ENCODE results near the gene TMEM62. TPM values are rescaled to one million over a fixed set of nuclear protein-coding genes. Genes with fewer than 3 reads are reported as not detected.
"Not testable (repeated sequence)": the region's sequence is repeated elsewhere in the genome, so short reads cannot be mapped to it uniquely, and the experiment has no call there.

TMEM62 gene
- total RNA-seq, 1 experiment from 2014 or later: 17.3 TPM

- not testable (repeated sequence) for H3K27ac ChIP-seq; H3K4me1 ChIP-seq (replicated peaks); H3K27me3 ChIP-seq (replicated peaks); H3K9me3 ChIP-seq (replicated peaks); H3K4me3 ChIP-seq; DNase-seq (ENCODE audit: low read depth in 1 of 2, low spot score in 2 of 2)
- H3K36me3 ChIP-seq: peaks cover 25% of the 10 kb centered on the region
These were observed 64.4 kb downstream of the TMEM62 start for GRCh38 chr15:43197773-43198172.

- not testable (repeated sequence) for H3K4me3 ChIP-seq; H3K27me3 ChIP-seq (replicated peaks); H3K4me1 ChIP-seq (replicated peaks); H3K27ac ChIP-seq; H3K9me3 ChIP-seq (replicated peaks); DNase-seq (ENCODE audit: low read depth in 1 of 2, low spot score in 2 of 2)
- peaks cover 19% of the 10 kb centered on the region for H3K36me3 ChIP-seq
These were observed 65.2 kb downstream of the TMEM62 start for GRCh38 chr15:43198556-43198955.

- Histone ChIP-seq H3K4me3 (no peak overlapping the region), H3K27ac (no peak overlapping the region), H3K4me1 (replicated peaks) (no peaks in the 10 kb centered on the region), H3K36me3 (peaks cover 17% of the 10 kb centered on the region), H3K9me3 (replicated peaks) (no peaks in the 10 kb centered on the region), H3K27me3 (replicated peaks) (no peaks in the 10 kb centered on the region)
- DNase-seq (ENCODE audit: low read depth in 1 of 2, low spot score in 2 of 2): no peak
These were observed 65.6 kb downstream of the TMEM62 start for GRCh38 chr15:43198992-43199391.

- Histone ChIP-seq H3K36me3 (peaks cover 9% of the 10 kb centered on the region), H3K27ac (no peak overlapping the region), H3K4me1 (replicated peaks) (no peaks in the 10 kb centered on the region), H3K4me3 (no peak overlapping the region), H3K9me3 (replicated peaks) (no peaks in the 10 kb centered on the region), H3K27me3 (replicated peaks) (no peaks in the 10 kb centered on the region)
- DNase-seq (ENCODE audit: low read depth in 1 of 2, low spot score in 2 of 2): no peak
These were observed 66.6 kb downstream of the TMEM62 start for GRCh38 chr15:43199945-43200488.

- H3K4me1 ChIP-seq (replicated peaks): no peaks in the 10 kb centered on the region
- no peak overlapping the region for H3K4me3 ChIP-seq
- no peaks in the 10 kb centered on the region for H3K27me3 ChIP-seq (replicated peaks)
- H3K9me3 ChIP-seq (replicated peaks): no peaks in the 10 kb centered on the region
- H3K36me3 ChIP-seq: no peaks in the 10 kb centered on the region
- no peak overlapping the region for H3K27ac ChIP-seq
- DNase-seq (ENCODE audit: low read depth in 1 of 2, low spot score in 2 of 2): peak; percentile 33 to 68
These were observed 70.9 kb downstream of the TMEM62 start for GRCh38 chr15:43204016-43204901.

- DNase-seq (ENCODE audit: low read depth in 1 of 2, low spot score in 2 of 2): no peak
These were observed 72.7 kb downstream of the TMEM62 start for GRCh38 chr15:43206054-43206453.

GRCh38 chr15:43207024-43207423, 73.6 kb downstream of the TMEM62 start:
- H3K27ac ChIP-seq: no peak overlapping the region
- no peaks in the 10 kb centered on the region for H3K36me3 ChIP-seq
- no peaks in the 10 kb centered on the region for H3K4me1 ChIP-seq (replicated peaks)
- no peaks in the 10 kb centered on the region for H3K9me3 ChIP-seq (replicated peaks)
- H3K27me3 ChIP-seq (replicated peaks): no peaks in the 10 kb centered on the region
- no peak for DNase-seq (ENCODE audit: low read depth in 1 of 2, low spot score in 2 of 2)
- no peak overlapping the region for H3K4me3 ChIP-seq

More at GRCh38 chr15:43206054-43206453, 72.7 kb downstream of the TMEM62 start:
- Histone ChIP-seq H3K27me3 (replicated peaks) (no peaks in the 10 kb centered on the region), H3K4me1 (replicated peaks) (no peaks in the 10 kb centered on the region), H3K9me3 (replicated peaks) (no peaks in the 10 kb centered on the region), H3K27ac (no peak overlapping the region), H3K4me3 (no peak overlapping the region), H3K36me3 (no peaks in the 10 kb centered on the region)

- Histone ChIP-seq H3K4me3 (no peak overlapping the region), H3K36me3 (no peaks in the 10 kb centered on the region), H3K27me3 (replicated peaks) (no peaks in the 10 kb centered on the region), H3K4me1 (replicated peaks) (no peaks in the 10 kb centered on the region), H3K27ac (no peak overlapping the region), H3K9me3 (replicated peaks) (no peaks in the 10 kb centered on the region)
- DNase-seq (ENCODE audit: low read depth in 1 of 2, low spot score in 2 of 2): no peak
These were observed 74.9 kb downstream of the TMEM62 start for GRCh38 chr15:43208052-43209002.

GRCh38 chr15:43209059-43209824, 75.9 kb downstream of the TMEM62 start:
- no peaks in the 10 kb centered on the region for H3K9me3 ChIP-seq (replicated peaks)
- no peak for DNase-seq (ENCODE audit: low read depth in 1 of 2, low spot score in 2 of 2)
- no peaks in the 10 kb centered on the region for H3K27me3 ChIP-seq (replicated peaks)
- H3K4me1 ChIP-seq (replicated peaks): no peaks in the 10 kb centered on the region
- H3K27ac ChIP-seq: no peak overlapping the region
- no peak overlapping the region for H3K4me3 ChIP-seq
- H3K36me3 ChIP-seq: no peaks in the 10 kb centered on the region

- no peaks in the 10 kb centered on the region for H3K36me3 ChIP-seq
- no peak for DNase-seq (ENCODE audit: low read depth in 1 of 2, low spot score in 2 of 2)
- no peaks in the 10 kb centered on the region for H3K27me3 ChIP-seq (replicated peaks)
These were observed 76.9 kb downstream of the TMEM62 start for GRCh38 chr15:43210172-43210745.

GRCh38 chr15:43210807-43211206, 77.4 kb downstream of the TMEM62 start:
- no peaks in the 10 kb centered on the region for H3K36me3 ChIP-seq
- H3K27me3 ChIP-seq (replicated peaks): no peaks in the 10 kb centered on the region
- H3K4me3 ChIP-seq: no peak overlapping the region
- DNase-seq (ENCODE audit: low read depth in 1 of 2, low spot score in 2 of 2): no peak
- no peak overlapping the region for H3K27ac ChIP-seq
- H3K4me1 ChIP-seq (replicated peaks): no peaks in the 10 kb centered on the region
- no peaks in the 10 kb centered on the region for H3K9me3 ChIP-seq (replicated peaks)

More at GRCh38 chr15:43210172-43210745, 76.9 kb downstream of the TMEM62 start:
- H3K4me3 ChIP-seq: no peak overlapping the region
- no peak overlapping the region for H3K27ac ChIP-seq
- no peaks in the 10 kb centered on the region for H3K9me3 ChIP-seq (replicated peaks)
- H3K4me1 ChIP-seq (replicated peaks): no peaks in the 10 kb centered on the region

- H3K27me3 ChIP-seq (replicated peaks): no peaks in the 10 kb centered on the region
- H3K4me3 ChIP-seq: no peak overlapping the region
- no peaks in the 10 kb centered on the region for H3K4me1 ChIP-seq (replicated peaks)
- no peak overlapping the region for H3K27ac ChIP-seq
- H3K36me3 ChIP-seq: no peaks in the 10 kb centered on the region
- DNase-seq (ENCODE audit: low read depth in 1 of 2, low spot score in 2 of 2): no peak
- H3K9me3 ChIP-seq (replicated peaks): no peaks in the 10 kb centered on the region
These were observed 77.9 kb downstream of the TMEM62 start for GRCh38 chr15:43211224-43211735.

GRCh38 chr15:43212299-43212698, 78.9 kb downstream of the TMEM62 start:
- no peak for DNase-seq (ENCODE audit: low read depth in 1 of 2, low spot score in 2 of 2)
- no peaks in the 10 kb centered on the region for H3K4me1 ChIP-seq (replicated peaks)
- no peak overlapping the region for H3K4me3 ChIP-seq
- H3K36me3 ChIP-seq: no peaks in the 10 kb centered on the region
- no peaks in the 10 kb centered on the region for H3K9me3 ChIP-seq (replicated peaks)
- H3K27me3 ChIP-seq (replicated peaks): no peaks in the 10 kb centered on the region
- no peak overlapping the region for H3K27ac ChIP-seq
